Heart left ventricle (tissue), 16 donors: Measurements from ENCODE around the gene MED31. TPM values are rescaled to one million over a fixed set of nuclear protein-coding genes. Genes with fewer than 3 reads are reported as not detected.

Source experiments
- ATAC-seq, 4 donors: fragments of 200-7000 bp; cut with Tn5 transposase; one replicate each; pipeline ENCODE4 v1.9.1; 2020 to 2022; ENCODE audit warnings: moderate library complexity in 4 of 4, mild to moderate bottlenecking in 3 of 4, moderate number of reproducible peaks in 1 of 4
- DNase-seq, 5 donors: peaks; one replicate each; pipeline ENCODE4 v3.0.0-alpha.2; 2020
- H3K27ac ChIP-seq, 12 donors: fragments of 200-600 bp; sonication (generic) in 4 of 12; one replicate each; pipeline versions ENCODE4 v1.5.0 to v1.8.0; 2016 to 2022; ENCODE audit warnings: mild to moderate bottlenecking in 2 of 12
- H3K27me3 ChIP-seq, 9 donors: fragments of 200-600 bp; sonication (generic) in 2 of 9; one replicate each; pipeline versions ENCODE4 v1.5.1 to v1.8.0; 2016 to 2022; ENCODE audit warnings: mild to moderate bottlenecking in 3 of 9
- H3K36me3 ChIP-seq, 9 donors: fragments of 200-600 bp; sonication (generic) in 2 of 9; one replicate each; pipeline versions ENCODE4 v1.5.0 to v1.8.0; 2018 to 2022; ENCODE audit warnings: mild to moderate bottlenecking in 2 of 9
- H3K4me1 ChIP-seq, 12 donors: fragments of 200-600 bp; sonication (generic) in 4 of 12; one replicate each; pipeline versions ENCODE4 v1.5.0 to v1.8.0; 2016 to 2022; ENCODE audit warnings: mild to moderate bottlenecking in 3 of 12
- H3K4me3 ChIP-seq, 12 donors: fragments of 200-600 bp; sonication (generic) in 4 of 12; one replicate each; pipeline versions ENCODE4 v1.5.0 to v1.8.0; 2017 to 2022; ENCODE audit warnings: mild to moderate bottlenecking in 9 of 12, moderate library complexity in 4 of 12
- H3K9me3 ChIP-seq, 12 donors: fragments of 200-600 bp; sonication (generic) in 4 of 12; one replicate each; pipeline versions ENCODE4 v1.5.0 to v1.8.0; 2016 to 2022; ENCODE audit warnings: mild to moderate bottlenecking in 1 of 12
- POLR2A ChIP-seq, 2 donors: fragments of 450-650 bp; IDR thresholded peaks; one replicate each; pipeline ENCODE4 v1.6.1; 2017; ENCODE audit warnings: antibody characterized with exemption in 2 of 2, mild to moderate bottlenecking in 2 of 2, moderate library complexity in 2 of 2
- WGBS, 4 donors: extraction: QIAGEN DNeasy Blood & Tissue Kit in 2 of 4; methylation state at CpG; one replicate each; pipeline versions ENCODE4 v1.1.5 to v1.1.7; 2013 to 2018; 5-methylcytosine and 5-hydroxymethylcytosine counted together
- intact Hi-C, 10 donors: fragments of 100-400 bp; cut with DNase I; formaldehyde crosslinking; loops; one replicate each; pipeline versions ENCODE4 v1.11.1 to v1.14.2; 2022
- polyA plus RNA-seq, 2 donors: library from polyadenylated mRNA; stranded (reverse); fragments of 200-250 nt; gene quantifications; one replicate each; pipeline ENCODE4 v1.2.3, GENCODE V29; 2013
- total RNA-seq, 9 donors: library from RNA; depleted of rRNA in 2 of 9; stranded (reverse); fragments of >200 nt in 2 of 9; fragmentation: NEBNext Ultra II Directional in 3 of 9; extraction: Animal tissue kit (Norgen Biotek cat#: 25700) in 3 of 9; gene quantifications; one replicate each; pipeline versions ENCODE4 v1.1.0 to v1.2.4, GENCODE V29; 2016 to 2023
- TF ChIP-seq, protein P1 (sequence below), 12 donors: fragments of 200-600 bp; sonication (generic) in 4 of 12; IDR thresholded peaks; one replicate each; pipeline versions ENCODE4 v1.5.0 to v1.8.0; 2018 to 2022; ENCODE audit warnings: antibody characterized with exemption in 12 of 12, mild to moderate bottlenecking in 5 of 12
- donor health status: ischemic (EF 13 %, LVEDD 7.1; RV severe dilation, severe dysfunction).
- donor health status: healthy with polysubstance abuse.
- donor health status: DM: no; HTN: yes; CAD: no.
- donor health status: DM: no; HTN: no; CAD: no.
- donor health status: ischemic (EF 25% LVEDD 6.9; RV normal size, moderate dysfunction).
- donor health status: ischemic (EF 25% LVEDD 5.7; RV mildly dilated, moderate dysfunction).
- donor health status: healthy.
- donor health status: DM: yes; HTN: yes; CAD: no.
- donor health status: ischemic (EF 35%, LVEDD 5.7; RV mildly dilated, moderate dysfunction).
- donor health status: nonischemic (EF 11% LVEDD 7.7; RV severe dilation, severe dysfunction).
- donor health status: DM: yes; HTN: yes; CAD: no.
- donor health status: PGD.
- donor health status: ischemic (EF 29% LVEDD 5.4; RV normal size, mild dysfunction).
- donor health status: nonischemic (EF 23%, LVEDD 6.1; RV moderate dilation, normal function).

The MED31 gene
- total and polyA plus RNA-seq, 11 donors: 5.4 to 20.9 (median 13.9) TPM

DNA sequence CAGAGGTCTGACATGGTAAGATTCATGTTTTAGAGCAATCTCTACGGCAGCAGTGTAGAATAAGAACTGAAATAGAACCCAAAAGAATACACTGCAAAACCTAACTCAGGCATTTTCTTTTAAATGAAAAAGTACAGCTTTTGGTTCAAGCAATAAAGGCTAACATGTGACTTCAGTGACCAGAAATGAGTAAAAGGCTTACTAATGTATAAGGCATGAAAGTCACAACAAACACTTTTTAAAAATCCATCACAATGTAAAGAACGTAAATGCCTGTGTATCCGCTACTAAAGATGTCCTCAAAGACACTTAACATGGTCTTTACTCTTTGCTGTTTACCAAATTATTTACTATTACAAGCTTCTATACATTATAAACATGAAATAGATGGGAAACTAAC is 27.5 kb downstream of the MED31 start:
- Histone ChIP-seq H3K4me3 (no peak overlapping the region), H3K27me3 (no peaks in the 10 kb centered on the region), H3K4me1 (no peaks in the 10 kb centered on the region), H3K27ac (no peak overlapping the region), H3K9me3 (no peaks in the 10 kb centered on the region), H3K36me3 (peaks cover 0 to 98% (median 83%) of the 10 kb centered on the region in 9 donors)
- ATAC-seq (no peak), DNase-seq (no peak)
- TF ChIP-seq POLR2A (IDR thresholded peaks at IDR 0.05): no peak
- TF ChIP-seq, protein P1, sequence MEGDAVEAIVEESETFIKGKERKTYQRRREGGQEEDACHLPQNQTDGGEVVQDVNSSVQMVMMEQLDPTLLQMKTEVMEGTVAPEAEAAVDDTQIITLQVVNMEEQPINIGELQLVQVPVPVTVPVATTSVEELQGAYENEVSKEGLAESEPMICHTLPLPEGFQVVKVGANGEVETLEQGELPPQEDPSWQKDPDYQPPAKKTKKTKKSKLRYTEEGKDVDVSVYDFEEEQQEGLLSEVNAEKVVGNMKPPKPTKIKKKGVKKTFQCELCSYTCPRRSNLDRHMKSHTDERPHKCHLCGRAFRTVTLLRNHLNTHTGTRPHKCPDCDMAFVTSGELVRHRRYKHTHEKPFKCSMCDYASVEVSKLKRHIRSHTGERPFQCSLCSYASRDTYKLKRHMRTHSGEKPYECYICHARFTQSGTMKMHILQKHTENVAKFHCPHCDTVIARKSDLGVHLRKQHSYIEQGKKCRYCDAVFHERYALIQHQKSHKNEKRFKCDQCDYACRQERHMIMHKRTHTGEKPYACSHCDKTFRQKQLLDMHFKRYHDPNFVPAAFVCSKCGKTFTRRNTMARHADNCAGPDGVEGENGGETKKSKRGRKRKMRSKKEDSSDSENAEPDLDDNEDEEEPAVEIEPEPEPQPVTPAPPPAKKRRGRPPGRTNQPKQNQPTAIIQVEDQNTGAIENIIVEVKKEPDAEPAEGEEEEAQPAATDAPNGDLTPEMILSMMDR (IDR thresholded peaks at IDR 0.05): no peak
- intact Hi-C loops: no loop called here
- WGBS, 4 donors: 96 to 99% (median 98%) methylated on average over 3 of the region's 3 CpGs

GRCh38 chr17:6611231-6611630 is 40.2 kb downstream of the MED31 start:
- intact Hi-C loops: no loop called here
- H3K27me3 ChIP-seq: no peaks in the 10 kb centered on the region
- no peaks in the 10 kb centered on the region for H3K4me1 ChIP-seq
- DNase-seq (no peak), ATAC-seq (no peak)
- H3K9me3 ChIP-seq: no peaks in the 10 kb centered on the region
- TF ChIP-seq, protein P1 (IDR thresholded peaks at IDR 0.05): no peak
- TF ChIP-seq POLR2A (IDR thresholded peaks at IDR 0.05): no peak
- H3K4me3 ChIP-seq: no peak overlapping the region
- peaks cover 0 to 92% (median 70%) of the 10 kb centered on the region in 9 donors for H3K36me3 ChIP-seq
- 92 to 100% (median 97%) methylated on average over 4 of the region's 4 CpGs for WGBS, 4 donors
- H3K27ac ChIP-seq: no peak overlapping the region

GRCh38 chr17:6610011-6610410 is 41.4 kb downstream of the MED31 start:
- no peak overlapping the region for H3K4me3 ChIP-seq
- H3K36me3 ChIP-seq: peaks cover 0 to 93% (median 78%) of the 10 kb centered on the region in 9 donors
- no peak overlapping the region for H3K27ac ChIP-seq
- no peaks in the 10 kb centered on the region for H3K9me3 ChIP-seq
- TF ChIP-seq, protein P1 (IDR thresholded peaks at IDR 0.05): no peak
- TF ChIP-seq POLR2A (IDR thresholded peaks at IDR 0.05): no peak
- WGBS, 4 donors: 95 to 99% (median 97%) methylated on average over 5 of the region's 5 CpGs
- no peak for ATAC-seq
- H3K27me3 ChIP-seq: no peaks in the 10 kb centered on the region
- no peak for DNase-seq
- no peaks in the 10 kb centered on the region for H3K4me1 ChIP-seq
- intact Hi-C loops: no loop called here

- DNase-seq: no peak
- WGBS, 4 donors: 93 to 95% (median 95%) methylated on average over 3 of the region's 3 CpGs
These were observed 43.1 kb downstream of the MED31 start for GRCh38 chr17:6608321-6608720.

More at GRCh38 chr17:6608321-6608720, 43.1 kb downstream of the MED31 start:
- no peaks in the 10 kb centered on the region for H3K27me3 ChIP-seq
- TF ChIP-seq, protein P1 (IDR thresholded peaks at IDR 0.05): no peak
- no peak for TF ChIP-seq POLR2A (IDR thresholded peaks at IDR 0.05)
- no peak overlapping the region for H3K27ac ChIP-seq
- H3K9me3 ChIP-seq: no peaks in the 10 kb centered on the region
- H3K4me3 ChIP-seq: no peak overlapping the region
- peaks cover 0 to 94% (median 87%) of the 10 kb centered on the region in 9 donors for H3K36me3 ChIP-seq
- intact Hi-C loops: no loop called here
- peaks cover 0 to 4% (median 0%) of the 10 kb centered on the region in 12 donors for H3K4me1 ChIP-seq
- ATAC-seq: no peak
